ENCODE data around the gene SMIM7. TPM values are rescaled to one million over a fixed set of nuclear protein-coding genes. Genes with fewer than 3 reads are reported as not detected.

SMIM7 gene
- total and polyA plus RNA-seq, 2 donors from 2014 or later = 66.2 to 144 TPM

DNA sequence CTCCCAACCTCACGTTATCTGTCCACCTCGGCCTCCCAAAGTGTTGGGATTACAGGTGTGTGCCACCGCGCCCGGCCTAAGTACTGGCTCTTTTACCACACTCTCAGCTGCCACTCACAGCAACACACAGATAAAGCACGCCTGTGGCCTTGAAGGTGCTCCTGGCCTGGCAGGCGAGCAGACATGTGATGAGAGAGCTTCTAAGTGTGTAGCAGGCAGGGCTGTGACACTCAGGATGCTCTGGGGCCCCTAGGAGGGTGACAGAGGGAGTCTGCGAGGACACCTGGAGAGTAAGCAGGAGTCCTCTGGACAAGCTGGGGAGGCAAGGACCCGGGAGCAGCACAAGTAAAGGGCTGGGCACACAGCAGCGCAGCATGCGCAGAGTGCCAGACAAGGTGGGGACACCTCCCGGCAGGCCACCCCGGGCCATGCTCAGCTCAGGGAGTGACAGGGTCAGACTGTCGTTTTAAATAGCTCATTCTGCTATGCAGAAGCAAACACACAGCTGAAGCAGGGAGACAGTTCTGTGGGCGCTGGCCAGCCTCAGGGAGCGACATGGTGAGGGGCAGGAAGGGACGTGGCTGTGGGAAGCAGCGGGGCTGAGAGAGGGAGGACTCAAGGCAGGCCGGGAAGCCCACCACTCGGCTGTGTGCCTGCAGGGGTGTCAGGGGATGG is 58.4 kb downstream of the SMIM7 start:
- Histone ChIP-seq H3K27me3 (ENCODE audit: control insufficient read depth, insufficient read depth, low read length) (no peaks in the 10 kb centered on the region), H3K9me3 (ENCODE audit: control insufficient read depth in 2 of 3, insufficient read depth in 1 of 3, low read length in 3 of 3) (no peaks in the 10 kb centered on the region), H3K4me3 (ENCODE audit: low read length in 3 of 3) (no peak overlapping the region), H3K4me1 (ENCODE audit: control insufficient read depth in 2 of 3, insufficient read depth in 2 of 3, low read depth in 1 of 3, low read length in 3 of 3) (peaks cover 0 to 8% (median 0%) of the 10 kb centered on the region in 3 donors), H3K9ac (ENCODE audit: low read length in 3 of 3) (no peak overlapping the region), H3K27ac (ENCODE audit: low read depth in 2 of 2, low read length in 2 of 2) (no peak overlapping the region), H3K36me3 (ENCODE audit: control insufficient read depth in 2 of 3, insufficient read depth in 3 of 3, low read length in 3 of 3) (no peaks in the 10 kb centered on the region)
- FAIRE-seq (no peak), DNase-seq (no peak)
- TF ChIP-seq, protein P1, sequence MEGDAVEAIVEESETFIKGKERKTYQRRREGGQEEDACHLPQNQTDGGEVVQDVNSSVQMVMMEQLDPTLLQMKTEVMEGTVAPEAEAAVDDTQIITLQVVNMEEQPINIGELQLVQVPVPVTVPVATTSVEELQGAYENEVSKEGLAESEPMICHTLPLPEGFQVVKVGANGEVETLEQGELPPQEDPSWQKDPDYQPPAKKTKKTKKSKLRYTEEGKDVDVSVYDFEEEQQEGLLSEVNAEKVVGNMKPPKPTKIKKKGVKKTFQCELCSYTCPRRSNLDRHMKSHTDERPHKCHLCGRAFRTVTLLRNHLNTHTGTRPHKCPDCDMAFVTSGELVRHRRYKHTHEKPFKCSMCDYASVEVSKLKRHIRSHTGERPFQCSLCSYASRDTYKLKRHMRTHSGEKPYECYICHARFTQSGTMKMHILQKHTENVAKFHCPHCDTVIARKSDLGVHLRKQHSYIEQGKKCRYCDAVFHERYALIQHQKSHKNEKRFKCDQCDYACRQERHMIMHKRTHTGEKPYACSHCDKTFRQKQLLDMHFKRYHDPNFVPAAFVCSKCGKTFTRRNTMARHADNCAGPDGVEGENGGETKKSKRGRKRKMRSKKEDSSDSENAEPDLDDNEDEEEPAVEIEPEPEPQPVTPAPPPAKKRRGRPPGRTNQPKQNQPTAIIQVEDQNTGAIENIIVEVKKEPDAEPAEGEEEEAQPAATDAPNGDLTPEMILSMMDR (IDR thresholded peaks at IDR 0.05; ENCODE audit: borderline replicate concordance, extremely low read depth, insufficient read depth) = no peak
- intact Hi-C loops (cut with DNase I) = no loop called here

DNA sequence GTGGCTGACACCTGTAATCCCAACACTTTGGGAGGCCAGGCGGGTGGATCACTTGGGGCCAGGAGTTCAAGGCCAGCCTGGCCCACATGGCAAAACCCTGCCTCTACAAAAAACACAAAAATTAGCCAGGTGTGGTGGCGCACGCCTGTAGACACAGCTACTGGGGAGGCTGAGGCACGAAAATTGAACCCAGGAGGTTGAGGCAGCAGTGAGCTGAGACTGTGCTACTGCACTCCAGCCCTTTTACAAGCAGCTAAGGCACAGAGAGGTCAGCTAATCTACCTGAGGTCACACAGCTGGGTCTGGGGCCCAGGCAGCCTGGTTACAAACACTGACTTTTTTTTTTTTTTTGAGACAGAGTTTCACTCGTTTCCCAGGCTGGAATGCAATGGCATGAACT is 59.1 kb downstream of the SMIM7 start:
- TF ChIP-seq, protein P1 (IDR thresholded peaks at IDR 0.05; ENCODE audit: borderline replicate concordance, extremely low read depth, insufficient read depth) = no peak
- no peaks in the 10 kb centered on the region for H3K9me3 ChIP-seq (ENCODE audit: control insufficient read depth in 2 of 3, insufficient read depth in 1 of 3, low read length in 3 of 3)
- H3K4me1 ChIP-seq (ENCODE audit: control insufficient read depth in 2 of 3, insufficient read depth in 2 of 3, low read depth in 1 of 3, low read length in 3 of 3) = peaks cover 0 to 10% (median 0%) of the 10 kb centered on the region in 3 donors
- no peaks in the 10 kb centered on the region for H3K27me3 ChIP-seq (ENCODE audit: control insufficient read depth, insufficient read depth, low read length)
- H3K4me3 ChIP-seq (ENCODE audit: low read length in 3 of 3) = no peak overlapping the region
- H3K36me3 ChIP-seq (ENCODE audit: control insufficient read depth in 2 of 3, insufficient read depth in 3 of 3, low read length in 3 of 3) = no peaks in the 10 kb centered on the region
- intact Hi-C loops (cut with DNase I) = no loop called here
- no peak overlapping the region for H3K27ac ChIP-seq (ENCODE audit: low read depth in 2 of 2, low read length in 2 of 2)
- H3K9ac ChIP-seq (ENCODE audit: low read length in 3 of 3) = no peak overlapping the region
- DNase-seq = no peak
- FAIRE-seq = no peak

DNA sequence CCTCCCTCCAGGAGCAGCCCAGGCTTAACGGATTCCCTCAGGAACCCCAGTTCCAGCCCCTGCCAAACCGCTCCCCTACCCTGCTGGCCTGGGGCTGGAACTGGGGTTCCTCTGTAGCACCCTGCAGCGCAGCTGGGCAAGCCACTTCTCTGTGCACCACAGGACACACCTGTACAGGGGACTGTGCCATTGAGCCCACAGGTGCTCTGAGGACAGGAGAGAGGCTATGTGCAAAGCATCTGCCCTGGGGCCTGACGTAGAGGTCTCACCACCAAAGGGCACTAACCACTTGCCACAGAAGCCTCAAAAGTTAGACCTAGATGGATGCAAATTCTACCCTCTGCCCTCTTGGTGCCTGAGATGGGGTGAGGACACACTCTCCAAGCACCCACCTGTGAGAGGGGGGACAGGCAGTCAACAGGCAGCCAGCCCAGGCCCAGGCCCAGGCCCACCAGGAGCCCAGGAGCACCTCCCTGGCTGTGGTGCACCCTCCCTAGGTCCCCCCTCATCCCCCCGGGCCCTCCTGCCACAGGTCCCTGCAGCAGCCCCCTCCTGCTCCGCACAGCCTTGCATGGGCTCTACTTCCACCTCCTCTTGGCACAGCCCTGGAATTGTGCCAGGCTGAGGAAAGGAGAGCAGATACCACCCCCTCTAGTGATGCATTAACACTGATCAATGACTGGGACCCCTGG is 60.1 kb downstream of the SMIM7 start:
- TF ChIP-seq, protein P1 (IDR thresholded peaks at IDR 0.05; ENCODE audit: borderline replicate concordance, extremely low read depth, insufficient read depth) = no peak
- Histone ChIP-seq H3K27ac (ENCODE audit: low read depth in 2 of 2, low read length in 2 of 2) (no peak overlapping the region), H3K9me3 (ENCODE audit: control insufficient read depth in 2 of 3, insufficient read depth in 1 of 3, low read length in 3 of 3) (no peaks in the 10 kb centered on the region), H3K9ac (ENCODE audit: low read length in 3 of 3) (no peak overlapping the region), H3K4me3 (ENCODE audit: low read length in 3 of 3) (no peak overlapping the region), H3K36me3 (ENCODE audit: control insufficient read depth in 2 of 3, insufficient read depth in 3 of 3, low read length in 3 of 3) (no peaks in the 10 kb centered on the region), H3K27me3 (ENCODE audit: control insufficient read depth, insufficient read depth, low read length) (no peaks in the 10 kb centered on the region), H3K4me1 (ENCODE audit: control insufficient read depth in 2 of 3, insufficient read depth in 2 of 3, low read depth in 1 of 3, low read length in 3 of 3) (peaks cover 0 to 6% (median 0%) of the 10 kb centered on the region in 3 donors)
- intact Hi-C loops (cut with DNase I) = no loop called here
- DNase-seq (no peak), FAIRE-seq (no peak)
